ENCODE data around the gene UBE2L5.

UBE2L5 gene

GRCh38 chr13:30422054-30422839 lies at the start of gene UBE2L5:
UBE2L5 (plus strand) TSS chr13:30422493; CDS start chr13:30427991, 5,498 bp downstream.
- DNase-seq (ENCODE audit: low read depth): peak; percentile 33

GRCh38 chr13:30373727-30374126 lies 48.6 kb upstream of the UBE2L5 start:
- DNase-seq (ENCODE audit: low read depth): no peak

- no peak for DNase-seq (ENCODE audit: low read depth)
Observed at GRCh38 chr13:30375265-30375835, 46.9 kb upstream of the UBE2L5 start.

GRCh38 chr13:30376426-30377311 lies 45.6 kb upstream of the UBE2L5 start:
- peak; percentile 26 for DNase-seq (ENCODE audit: low read depth)

GRCh38 chr13:30377312-30377685 lies 45.0 kb upstream of the UBE2L5 start:
- DNase-seq (ENCODE audit: low read depth): no peak

- DNase-seq (ENCODE audit: low read depth): no peak
Observed at GRCh38 chr13:30378191-30378590, 44.1 kb upstream of the UBE2L5 start.

GRCh38 chr13:30381049-30381448 lies 41.2 kb upstream of the UBE2L5 start:
- no peak for DNase-seq (ENCODE audit: low read depth)

GRCh38 chr13:30382836-30383525 lies 39.3 kb upstream of the UBE2L5 start:
- DNase-seq (ENCODE audit: low read depth): no peak

GRCh38 chr13:30388406-30389283 lies 33.6 kb upstream of the UBE2L5 start:
- no peak for DNase-seq (ENCODE audit: low read depth)

- no peak for DNase-seq (ENCODE audit: low read depth)
Observed at GRCh38 chr13:30391956-30392680, 30.2 kb upstream of the UBE2L5 start.

- DNase-seq (ENCODE audit: low read depth): no peak
Observed at GRCh38 chr13:30392681-30393045, 29.6 kb upstream of the UBE2L5 start.

- DNase-seq (ENCODE audit: low read depth): no peak
Observed at GRCh38 chr13:30394751-30395191, 27.5 kb upstream of the UBE2L5 start.

GRCh38 chr13:30395192-30396158 lies 26.8 kb upstream of the UBE2L5 start:
- DNase-seq (ENCODE audit: low read depth): peak; percentile 47

GRCh38 chr13:30396434-30397075 lies 25.7 kb upstream of the UBE2L5 start:
- no peak for DNase-seq (ENCODE audit: low read depth)

- no peak for DNase-seq (ENCODE audit: low read depth)
Observed at GRCh38 chr13:30398601-30399072, 23.7 kb upstream of the UBE2L5 start.

GRCh38 chr13:30400376-30400775 lies 21.9 kb upstream of the UBE2L5 start:
- no peak for DNase-seq (ENCODE audit: low read depth)

GRCh38 chr13:30401347-30401746 lies 20.9 kb upstream of the UBE2L5 start:
- DNase-seq (ENCODE audit: low read depth): no peak

GRCh38 chr13:30403456-30403855 lies 18.8 kb upstream of the UBE2L5 start:
- DNase-seq (ENCODE audit: low read depth): no peak

- DNase-seq (ENCODE audit: low read depth): no peak
Observed at GRCh38 chr13:30404207-30404606, 18.1 kb upstream of the UBE2L5 start.
